AG09319 (cell line): ENCODE data around the gene CXCL6.

Experiments
- DNase-seq: peaks from one replicate; pipeline ENCODE4 v3.0.0-alpha.2; 2010; ENCODE audit warnings: low read depth; ENCODE audit errors: extremely low read depth
- TF ChIP-seq, protein P1 (sequence below): IDR thresholded peaks from 2 replicates; pipeline ENCODE4 v1.5.1; 2011; ENCODE audit warnings: low read depth, mild to moderate bottlenecking, inconsistent platforms, low read length, moderate library complexity

Gene CXCL6

GRCh38 chr4:73841243-73841925, 4.9 kb downstream of the CXCL6 start:
- no peak for DNase-seq
- TF ChIP-seq, protein P1, sequence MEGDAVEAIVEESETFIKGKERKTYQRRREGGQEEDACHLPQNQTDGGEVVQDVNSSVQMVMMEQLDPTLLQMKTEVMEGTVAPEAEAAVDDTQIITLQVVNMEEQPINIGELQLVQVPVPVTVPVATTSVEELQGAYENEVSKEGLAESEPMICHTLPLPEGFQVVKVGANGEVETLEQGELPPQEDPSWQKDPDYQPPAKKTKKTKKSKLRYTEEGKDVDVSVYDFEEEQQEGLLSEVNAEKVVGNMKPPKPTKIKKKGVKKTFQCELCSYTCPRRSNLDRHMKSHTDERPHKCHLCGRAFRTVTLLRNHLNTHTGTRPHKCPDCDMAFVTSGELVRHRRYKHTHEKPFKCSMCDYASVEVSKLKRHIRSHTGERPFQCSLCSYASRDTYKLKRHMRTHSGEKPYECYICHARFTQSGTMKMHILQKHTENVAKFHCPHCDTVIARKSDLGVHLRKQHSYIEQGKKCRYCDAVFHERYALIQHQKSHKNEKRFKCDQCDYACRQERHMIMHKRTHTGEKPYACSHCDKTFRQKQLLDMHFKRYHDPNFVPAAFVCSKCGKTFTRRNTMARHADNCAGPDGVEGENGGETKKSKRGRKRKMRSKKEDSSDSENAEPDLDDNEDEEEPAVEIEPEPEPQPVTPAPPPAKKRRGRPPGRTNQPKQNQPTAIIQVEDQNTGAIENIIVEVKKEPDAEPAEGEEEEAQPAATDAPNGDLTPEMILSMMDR, result no peak

DNA sequence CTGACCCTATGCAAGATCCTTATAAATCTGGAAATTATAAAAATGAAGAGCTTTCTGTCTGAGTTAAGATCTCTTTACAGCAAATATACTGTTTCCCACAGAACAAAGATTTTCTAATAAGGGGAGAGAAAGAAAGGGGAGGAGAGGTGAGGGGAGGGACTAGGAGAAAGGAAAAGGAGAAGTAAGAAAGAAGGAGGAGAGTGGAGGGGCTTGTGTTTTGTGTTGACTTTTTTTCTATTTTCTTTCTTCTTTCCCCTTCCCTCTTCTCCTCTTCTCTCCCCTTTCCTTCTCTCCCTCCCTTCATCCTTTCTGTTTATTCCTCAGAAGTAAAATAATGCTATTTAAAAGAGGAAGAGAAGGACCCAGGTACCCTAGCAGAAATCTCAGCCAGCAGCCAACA, 6.2 kb downstream of the CXCL6 start:
- TF ChIP-seq, protein P1, result no peak
- DNase-seq, result no peak

GRCh38 chr4:73843369-73843768, 6.9 kb downstream of the CXCL6 start:
- DNase-seq, result no peak

GRCh38 chr4:73844345-73844744, 7.9 kb downstream of the CXCL6 start:
- no peak for DNase-seq
- TF ChIP-seq, protein P1, result no peak

More at GRCh38 chr4:73843369-73843768, 6.9 kb downstream of the CXCL6 start:
- TF ChIP-seq, protein P1, result no peak

GRCh38 chr4:73844806-73845205, 8.3 kb downstream of the CXCL6 start:
- DNase-seq, result no peak
- TF ChIP-seq, protein P1, result no peak

- no peak for DNase-seq
- TF ChIP-seq, protein P1, result no peak
Measured at GRCh38 chr4:73847526-73848182, 11.2 kb downstream of the CXCL6 start.

DNA sequence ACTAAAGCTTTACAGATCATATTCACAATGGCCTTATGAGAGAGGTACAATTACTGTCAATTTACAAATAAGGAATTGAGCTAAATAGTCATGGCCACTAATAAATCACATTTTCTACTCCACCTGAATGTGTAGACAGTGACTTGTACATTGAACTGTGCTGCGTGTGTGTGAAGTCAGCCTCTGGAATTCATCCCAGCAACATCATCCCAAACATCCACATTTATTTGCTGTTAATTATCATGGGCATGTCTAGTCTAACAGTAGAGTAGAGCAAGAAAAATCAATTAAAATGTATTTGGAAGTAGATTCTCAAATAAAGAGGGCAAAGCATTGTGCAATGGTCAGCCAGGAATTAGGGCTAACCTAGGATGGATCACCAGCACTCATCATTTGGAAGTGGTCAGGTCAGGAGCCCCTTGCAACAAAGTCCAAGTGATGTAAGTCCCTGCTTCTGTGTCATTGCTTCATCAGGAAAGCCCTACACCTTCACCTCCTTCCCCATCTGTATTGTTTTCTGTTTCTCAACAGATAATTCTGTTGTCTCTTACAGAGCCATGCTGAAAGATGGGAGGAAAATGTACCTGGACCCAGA, 11.8 kb downstream of the CXCL6 start:
- DNase-seq, result no peak
- TF ChIP-seq, protein P1, result no peak
